Stimulated activated CD8-positive, alpha-beta memory T cell treated with anti-CD3 and anti-CD28 coated beads, Interleukin-12 subunit alpha, Interleukin-12 subunit beta, amount 100 ng/mL, for 24 hours (primary cell): ENCODE data around the gene ZNF22.
"Not testable (repeated sequence)": the region's sequence is repeated elsewhere in the genome, so short reads cannot be mapped to it uniquely, and the experiment has no call there.

Experiments
- DNase-seq: peaks from one replicate; pipeline ENCODE4 v3.0.0-alpha.2; 2020; ENCODE audit errors: extremely low read depth

ZNF22 gene

DNA sequence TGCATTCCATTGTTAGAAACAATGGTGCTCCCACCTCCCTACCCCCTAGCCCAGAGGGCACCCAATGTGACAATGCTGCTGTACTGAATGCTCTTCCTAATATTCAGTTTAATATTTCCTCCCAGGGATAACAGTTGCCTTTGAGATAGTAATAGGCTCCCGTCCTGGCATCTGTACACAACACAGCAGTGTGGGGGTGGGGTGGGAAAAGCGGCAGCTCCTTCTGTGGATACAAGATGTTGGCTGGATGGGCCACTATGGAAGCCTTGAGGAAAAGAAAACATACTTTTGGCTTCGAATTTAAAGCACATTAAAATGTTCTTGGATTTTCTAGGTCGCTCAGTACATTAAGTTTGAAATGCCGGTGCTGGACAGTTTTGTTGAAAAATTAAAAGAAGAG is 9.2 kb upstream of the ZNF22 start:
- no peak for DNase-seq

DNA sequence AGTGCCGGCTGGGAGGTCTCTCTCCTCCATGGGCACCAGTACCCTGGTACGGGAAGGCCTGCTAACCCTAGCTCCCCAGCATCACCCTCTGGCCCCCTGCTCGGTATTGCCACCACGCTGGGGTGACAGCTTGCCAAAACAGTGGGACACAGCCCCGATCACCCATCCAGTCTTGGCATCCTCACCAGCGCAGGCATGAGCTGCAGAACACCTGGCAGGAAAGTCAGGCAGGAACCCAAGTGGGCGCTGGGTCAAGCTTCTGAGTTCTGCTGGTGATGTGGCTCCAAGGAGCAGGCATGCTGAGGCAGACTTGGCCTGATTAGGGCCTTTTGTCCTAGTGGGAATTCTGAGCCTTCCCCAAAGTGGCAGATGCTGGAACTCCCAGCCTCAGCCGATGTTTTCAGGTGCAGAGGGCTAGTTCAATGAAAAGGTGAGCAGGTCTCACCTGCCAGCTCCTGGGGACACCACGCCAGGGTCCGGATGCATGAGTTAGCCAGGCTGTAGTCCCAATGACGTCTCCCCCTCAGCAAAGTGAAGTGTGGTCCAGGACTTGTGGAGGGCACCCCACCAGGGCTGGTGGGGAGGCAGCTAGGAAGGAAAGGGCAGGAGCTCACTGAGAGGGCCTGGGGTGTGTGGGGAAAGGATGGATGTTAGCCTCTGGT is 8.5 kb upstream of the ZNF22 start:
- DNase-seq = no peak

DNA sequence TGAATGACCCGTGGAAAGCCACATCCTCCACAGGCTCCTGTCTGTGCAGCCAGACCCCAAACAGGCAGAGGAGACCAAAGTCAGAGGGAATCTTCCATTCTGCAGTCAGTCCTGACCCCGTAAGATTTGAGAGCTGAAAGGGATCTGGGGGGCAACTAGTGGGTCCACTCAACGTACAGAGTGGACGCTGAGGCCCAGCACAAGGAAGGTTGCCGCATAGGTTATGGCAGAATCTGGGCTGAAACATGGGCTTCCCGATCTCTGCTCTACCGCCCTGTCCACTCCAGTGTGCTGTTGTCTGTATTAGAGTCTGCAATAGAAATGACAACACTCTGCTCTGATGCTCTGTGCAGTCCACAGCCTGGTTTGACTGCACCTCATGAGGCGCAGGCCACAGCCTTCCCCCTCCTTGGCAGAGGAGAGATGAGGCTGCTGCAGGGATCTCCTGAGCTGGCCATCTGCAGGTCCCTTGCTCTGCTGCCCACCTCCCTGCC is 7.9 kb upstream of the ZNF22 start:
- DNase-seq = no peak

DNA sequence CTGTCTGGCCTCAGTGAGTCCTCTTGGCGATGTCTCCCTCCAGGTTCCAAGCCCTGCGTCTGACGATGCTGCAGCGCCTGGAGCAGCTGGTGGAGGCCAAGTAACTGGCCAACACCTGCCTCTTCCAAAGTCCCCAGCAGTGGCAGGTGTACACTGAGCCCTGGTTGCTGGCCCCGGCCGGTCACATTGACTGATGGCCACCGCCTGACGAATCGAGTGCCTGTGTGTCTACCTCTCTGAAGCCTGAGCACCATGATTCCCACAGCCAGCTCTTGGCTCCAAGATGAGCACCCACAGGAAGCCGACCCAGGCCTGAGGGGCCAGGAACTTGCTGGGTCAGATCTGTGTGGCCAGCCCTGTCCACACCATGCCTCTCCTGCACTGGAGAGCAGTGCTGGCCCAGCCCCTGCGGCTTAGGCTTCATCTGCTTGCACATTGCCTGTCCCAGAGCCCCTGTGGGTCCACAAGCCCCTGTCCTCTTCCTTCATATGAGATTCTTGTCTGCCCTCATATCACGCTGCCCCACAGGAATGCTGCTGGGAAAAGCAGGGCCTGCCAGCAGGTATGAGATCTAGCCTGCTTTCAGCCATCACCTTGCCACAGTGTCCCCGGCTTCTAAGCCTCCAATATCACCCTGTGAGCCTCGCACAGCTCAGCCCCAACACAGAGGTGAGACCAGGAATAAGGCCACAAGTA is 7.3 kb upstream of the ZNF22 start:
- no peak for DNase-seq

DNA sequence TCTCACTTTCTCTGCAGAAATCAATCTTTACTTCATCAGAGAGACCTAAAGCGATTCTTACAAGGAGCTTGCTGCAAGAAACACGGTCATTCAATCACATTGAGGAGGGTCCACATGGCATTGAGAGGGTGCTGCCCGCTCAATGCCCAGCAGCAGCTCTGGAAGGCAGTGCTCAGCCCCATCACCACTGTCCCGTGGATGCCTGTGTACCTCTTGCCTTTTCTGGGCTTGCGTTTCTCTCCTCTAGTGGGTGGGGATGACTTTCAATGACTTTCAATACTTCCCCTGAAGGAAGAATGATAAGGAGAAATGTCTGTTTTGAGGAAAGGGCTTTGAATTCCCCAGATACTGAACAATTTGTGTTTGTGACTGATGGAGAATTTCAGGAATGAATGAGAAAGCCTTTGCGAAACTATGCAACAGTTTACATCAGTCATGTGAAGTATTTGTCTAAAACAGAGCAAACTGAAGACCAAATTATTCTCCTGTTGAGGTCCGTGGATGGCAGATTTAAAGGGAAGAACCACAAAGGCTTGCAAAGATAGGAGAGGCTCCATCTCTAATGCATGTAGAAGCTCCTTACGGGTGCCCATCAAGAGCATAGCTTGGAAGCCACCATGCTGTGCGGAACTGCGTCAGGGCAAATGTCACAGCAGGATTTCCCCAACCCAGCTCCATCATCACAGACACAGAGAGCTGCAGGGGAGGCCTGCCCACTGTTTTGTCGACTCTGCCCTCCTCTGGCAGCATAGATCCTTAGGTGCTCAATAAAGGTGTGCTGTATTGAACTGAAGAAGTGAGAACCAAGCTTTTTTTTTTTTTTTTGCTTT is 6.6 kb upstream of the ZNF22 start:
- DNase-seq = no peak

DNA sequence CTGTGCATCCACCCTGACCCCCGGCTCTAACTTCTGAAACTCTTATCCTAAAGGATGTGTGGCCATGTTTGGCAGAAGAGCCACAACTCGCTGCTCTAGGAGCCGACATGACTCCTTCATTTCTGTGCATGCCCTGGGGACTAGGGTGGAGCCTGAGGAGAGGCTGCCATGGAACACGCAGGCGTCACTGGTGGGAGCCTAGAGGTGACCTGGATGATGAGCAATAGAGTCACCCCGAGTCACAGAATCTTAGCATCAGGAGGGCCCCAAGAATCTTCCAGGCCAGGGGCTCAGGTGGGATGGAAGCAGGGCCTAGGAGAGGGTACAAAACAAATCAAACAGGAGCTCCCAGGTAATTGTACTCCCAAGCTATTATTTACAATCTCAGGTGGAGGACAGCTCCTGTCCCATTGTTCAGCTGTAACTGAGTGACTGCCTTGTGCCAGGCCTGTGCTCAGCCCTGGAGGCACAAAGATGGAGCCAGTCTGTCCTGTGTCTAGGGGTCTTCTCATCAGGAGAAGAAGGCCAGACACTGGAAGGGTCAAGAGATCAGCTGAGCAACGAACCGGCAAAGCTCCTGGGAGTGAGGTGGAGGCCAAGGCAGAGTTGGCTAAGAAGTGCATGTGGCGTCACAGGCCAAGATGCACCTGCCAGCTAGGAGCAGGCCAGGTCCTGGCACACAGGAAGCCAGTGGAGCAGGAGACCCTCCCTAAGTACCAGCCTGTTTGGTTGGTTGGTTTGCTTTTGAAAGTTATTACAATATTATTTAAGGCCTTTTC is 5.8 kb upstream of the ZNF22 start:
- DNase-seq = no peak

DNA sequence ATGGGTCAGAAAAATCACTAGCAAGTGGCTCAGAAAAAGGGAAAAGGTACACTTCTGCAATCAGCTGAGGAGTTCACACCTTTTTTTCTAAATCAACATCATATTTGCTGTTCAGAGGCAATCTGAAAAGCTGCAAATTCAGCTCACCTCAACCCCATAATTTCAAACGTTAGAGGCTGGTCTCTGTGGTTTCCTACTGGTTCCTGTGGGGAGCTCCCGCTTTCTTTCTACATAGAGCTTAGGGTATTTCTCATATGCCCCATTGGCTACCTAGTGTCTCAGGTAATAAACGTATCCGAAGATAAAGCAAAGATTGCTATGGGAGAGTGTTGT is 5.2 kb upstream of the ZNF22 start:
- no peak for DNase-seq

DNA sequence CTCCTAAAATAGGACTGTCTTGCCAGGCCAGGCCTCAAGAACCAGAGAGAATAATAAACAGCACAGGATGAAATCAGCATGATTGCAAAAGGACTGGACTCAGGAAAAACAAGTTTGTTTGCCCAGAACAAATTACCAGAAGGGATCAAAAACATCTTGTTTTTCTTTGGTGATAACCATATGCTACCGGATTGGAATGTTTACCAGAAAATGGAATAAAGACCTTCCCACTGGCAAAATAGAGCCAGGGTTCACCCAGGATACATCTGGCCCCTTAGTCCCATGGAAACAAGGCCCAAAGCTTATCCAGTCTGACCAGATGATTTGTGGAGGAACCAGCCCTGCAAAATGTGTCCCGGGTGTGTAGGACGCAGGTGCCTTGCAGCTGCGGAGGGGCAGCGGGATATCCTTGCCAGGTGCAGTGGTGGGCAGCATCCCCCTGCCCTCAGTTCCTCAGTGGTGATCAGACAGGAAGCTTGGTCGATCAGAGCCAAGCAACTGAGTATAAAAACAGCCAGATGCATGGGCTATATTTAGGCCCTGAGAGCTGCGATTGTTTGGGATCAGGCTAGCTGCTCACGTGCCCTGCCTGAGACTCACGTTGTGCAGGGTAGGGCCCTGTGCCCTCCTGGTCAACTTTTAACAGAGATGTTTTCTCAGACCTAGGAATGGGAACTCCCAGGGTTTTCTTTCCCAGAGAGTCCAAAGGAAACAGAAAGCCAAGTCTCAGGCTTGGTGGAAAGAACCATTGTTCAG is 4.6 kb upstream of the ZNF22 start:
- no peak for DNase-seq

DNA sequence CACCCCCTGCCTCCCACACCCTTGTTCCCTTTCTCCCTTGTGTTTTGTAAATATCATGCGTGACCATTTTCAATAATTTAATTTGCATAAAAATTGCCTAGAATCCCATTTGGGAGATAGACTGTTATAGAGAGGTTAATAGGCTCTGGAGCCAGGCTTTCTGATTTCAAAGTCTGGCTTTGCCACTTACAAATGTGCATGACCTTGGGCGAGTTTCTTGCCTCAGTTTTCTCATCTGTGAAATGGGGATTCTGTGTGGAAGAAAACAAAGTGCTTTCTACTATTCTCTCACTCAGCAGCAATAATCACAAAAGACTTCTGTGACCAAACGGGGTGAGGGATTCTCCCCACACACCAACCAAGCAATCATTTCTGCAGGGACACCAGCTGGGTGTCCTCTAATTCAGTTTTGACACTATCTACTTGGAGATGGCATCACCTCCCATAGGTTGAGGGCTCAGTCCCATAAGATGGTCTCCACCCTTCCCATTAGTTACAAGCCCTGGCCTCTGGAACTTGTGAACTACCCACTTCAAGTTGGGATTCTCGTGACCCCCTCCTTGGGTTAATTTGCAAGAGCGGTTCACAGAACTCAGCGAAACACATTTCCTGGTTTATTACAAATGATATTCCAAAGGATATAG is 3.5 kb upstream of the ZNF22 start:
- DNase-seq = no peak

DNA sequence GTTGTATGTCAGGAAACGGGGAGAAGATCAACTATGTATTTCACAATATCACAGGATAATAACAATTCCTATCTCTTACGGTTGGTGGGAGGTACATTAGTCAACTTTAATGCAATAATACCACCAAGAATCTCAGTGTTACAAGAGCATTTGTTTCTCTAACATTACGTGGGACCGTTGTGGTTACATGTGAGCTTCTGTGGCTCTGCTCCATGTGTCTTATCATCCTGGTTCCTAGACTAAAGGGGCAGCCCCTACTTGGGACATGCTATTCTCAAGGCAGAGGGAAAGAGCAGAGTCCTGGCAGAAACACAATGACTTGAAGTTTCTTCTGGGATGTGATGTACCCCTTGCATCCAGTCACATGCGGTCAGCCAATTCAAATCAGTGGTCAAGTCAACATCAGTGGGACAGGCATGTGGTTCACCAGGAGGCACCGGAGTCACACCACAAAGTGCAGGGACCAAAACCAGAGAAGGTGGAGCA is 2.5 kb upstream of the ZNF22 start:
- DNase-seq = no peak

DNA sequence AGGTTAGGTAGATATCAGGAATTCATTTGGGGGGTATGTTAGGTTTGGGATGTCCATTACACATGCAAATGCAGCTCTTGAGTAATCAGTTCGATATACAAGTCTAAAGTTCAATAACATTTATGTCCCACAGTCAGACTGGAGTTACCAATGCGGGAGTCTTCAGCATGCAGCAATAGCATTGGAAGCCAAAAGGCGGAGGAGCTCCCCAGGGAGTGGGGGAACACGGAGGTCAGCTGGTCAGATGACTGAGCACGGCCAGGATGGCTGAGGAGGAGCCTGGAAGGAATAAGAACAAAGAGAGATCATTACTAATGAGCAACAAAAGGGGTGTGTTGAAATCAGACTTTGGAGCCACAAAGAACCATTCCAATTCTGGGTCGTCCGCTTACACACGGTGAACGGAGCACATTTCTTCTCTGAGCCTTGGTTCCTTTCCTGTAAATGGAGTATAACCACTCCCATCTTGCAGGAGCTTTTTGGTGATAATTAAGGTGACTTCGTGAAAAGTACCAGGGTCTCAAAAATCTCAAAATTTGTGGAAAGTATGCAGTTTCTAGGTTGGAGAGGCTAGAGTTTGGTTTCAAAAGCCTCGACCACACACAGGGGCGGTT is 478 bp upstream of the ZNF22 start:
- DNase-seq = no peak

DNA sequence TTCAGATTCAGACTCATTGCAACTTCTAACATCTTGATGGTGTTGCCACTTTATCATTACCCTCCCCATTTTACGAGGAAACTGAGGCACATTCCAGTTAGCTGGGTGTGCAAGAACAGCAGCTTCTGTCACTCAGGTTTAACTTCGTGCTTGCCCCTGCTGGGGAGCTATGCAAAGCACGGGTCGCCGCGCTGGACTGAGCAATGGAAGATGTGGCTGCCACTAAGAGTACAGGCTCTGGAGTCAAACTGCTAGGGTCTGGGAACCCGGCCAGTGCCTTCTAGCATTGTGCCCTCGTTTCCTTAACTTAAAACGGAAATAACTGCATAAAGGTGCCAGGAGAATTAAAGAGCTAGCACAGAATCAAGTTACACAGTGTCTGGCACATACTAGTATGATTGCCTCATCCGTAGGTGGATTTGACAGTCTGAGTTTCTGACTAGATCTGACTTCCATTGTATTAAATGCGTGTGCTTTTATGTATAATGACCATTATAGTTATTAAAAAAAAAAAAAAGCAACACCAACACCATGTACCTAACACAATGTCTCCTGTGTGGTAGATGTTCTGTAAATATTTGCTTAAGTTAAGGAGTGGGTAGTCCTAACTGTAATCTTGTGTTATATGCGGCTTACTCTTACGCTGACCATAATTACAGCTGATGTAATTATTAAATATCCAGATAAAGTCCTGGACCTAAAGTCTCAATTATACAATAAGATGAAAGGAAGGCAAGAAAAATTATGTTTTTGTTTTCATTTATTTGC is 842 bp downstream of the ZNF22 start:
- no peak for DNase-seq

DNA sequence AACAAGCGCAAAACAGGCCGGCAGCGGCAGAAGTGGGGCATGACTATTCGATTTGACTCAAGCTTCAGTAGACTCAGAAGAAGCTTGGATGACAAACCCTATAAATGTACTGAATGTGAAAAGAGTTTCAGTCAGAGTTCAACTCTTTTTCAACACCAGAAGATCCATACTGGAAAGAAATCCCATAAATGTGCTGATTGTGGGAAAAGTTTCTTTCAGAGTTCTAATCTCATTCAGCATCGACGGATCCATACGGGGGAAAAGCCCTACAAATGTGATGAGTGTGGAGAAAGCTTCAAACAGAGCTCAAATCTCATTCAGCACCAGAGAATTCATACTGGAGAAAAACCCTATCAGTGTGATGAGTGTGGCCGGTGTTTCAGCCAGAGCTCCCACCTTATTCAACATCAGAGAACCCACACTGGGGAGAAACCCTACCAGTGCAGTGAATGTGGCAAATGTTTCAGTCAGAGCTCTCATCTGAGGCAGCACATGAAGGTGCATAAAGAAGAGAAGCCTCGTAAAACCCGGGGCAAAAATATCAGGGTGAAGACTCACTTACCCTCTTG is 2.8 kb downstream of the ZNF22 start:
- DNase-seq = no peak

DNA sequence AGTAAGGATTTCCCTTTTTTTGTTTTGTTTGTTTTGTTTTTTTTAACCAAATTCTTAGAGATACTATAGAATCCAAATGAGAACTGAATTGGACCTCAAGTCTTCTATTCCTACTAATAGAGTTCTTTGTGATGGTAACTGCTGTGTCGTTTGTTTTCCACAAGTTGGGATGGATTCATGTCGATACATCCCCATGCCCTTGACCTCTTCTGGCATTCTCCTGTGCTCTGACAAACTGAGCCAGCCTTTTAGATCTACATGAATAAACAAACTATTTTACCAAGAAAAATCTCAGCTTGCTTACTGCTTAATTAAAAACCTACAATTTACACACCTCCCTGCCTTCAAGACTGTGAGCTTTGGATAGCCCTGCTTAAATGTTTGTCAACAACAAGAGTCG is 3.9 kb downstream of the ZNF22 start:
- no peak for DNase-seq

DNA sequence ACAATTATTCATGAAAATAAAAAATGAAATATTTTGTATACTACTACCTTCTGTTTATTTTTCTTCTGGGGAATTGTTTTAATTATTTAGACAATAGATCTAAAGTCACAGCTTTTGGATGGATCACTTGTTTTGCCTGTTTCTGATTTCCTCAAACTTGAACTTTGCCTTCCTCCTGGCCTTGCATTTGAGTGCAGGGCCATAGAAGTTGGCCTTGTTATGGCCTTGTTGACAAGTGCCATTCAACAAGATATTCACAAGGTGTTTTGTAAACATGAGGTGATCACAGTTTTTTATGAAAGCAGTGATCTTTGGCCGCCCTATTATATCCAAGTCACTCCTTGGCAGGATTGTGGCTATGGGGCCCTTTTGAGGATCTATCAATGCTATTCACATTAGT is 4.6 kb downstream of the ZNF22 start:
- no peak for DNase-seq

DNA sequence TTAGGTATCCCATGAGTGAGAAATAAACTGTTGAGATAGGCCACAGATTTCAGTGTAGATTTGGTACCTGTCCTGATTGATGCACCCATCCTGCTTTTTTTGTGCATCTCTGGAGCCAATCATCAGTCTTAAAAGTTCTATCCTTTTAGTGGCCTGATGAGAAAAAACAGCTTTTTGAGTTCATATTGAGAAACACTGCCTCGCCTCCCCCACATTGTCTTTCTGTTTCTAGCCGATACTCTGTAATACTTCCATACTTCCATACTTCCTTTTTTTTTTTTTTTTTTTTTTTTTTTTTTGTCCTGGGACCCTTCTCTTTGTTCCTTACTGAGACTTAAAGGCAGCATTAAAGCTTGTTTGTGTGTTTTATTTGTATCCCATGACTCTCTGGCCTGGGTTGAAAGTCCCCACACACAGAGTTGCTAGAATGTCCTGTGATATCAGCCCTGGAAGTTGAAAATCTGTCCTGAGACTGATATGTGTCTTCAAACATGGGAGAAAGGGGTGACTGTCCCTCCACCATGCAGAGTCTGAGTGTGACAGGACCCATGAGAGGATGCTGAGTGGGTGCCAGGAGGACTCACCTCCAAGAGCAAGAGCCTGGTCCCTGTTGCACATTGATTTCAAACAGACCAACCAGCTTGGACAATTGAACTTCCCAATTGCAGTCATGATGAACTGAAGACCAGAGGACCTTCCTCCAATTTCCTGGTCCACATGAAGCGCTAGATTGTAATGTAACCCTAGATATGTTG is 5.7 kb downstream of the ZNF22 start:
- no peak for DNase-seq

DNA sequence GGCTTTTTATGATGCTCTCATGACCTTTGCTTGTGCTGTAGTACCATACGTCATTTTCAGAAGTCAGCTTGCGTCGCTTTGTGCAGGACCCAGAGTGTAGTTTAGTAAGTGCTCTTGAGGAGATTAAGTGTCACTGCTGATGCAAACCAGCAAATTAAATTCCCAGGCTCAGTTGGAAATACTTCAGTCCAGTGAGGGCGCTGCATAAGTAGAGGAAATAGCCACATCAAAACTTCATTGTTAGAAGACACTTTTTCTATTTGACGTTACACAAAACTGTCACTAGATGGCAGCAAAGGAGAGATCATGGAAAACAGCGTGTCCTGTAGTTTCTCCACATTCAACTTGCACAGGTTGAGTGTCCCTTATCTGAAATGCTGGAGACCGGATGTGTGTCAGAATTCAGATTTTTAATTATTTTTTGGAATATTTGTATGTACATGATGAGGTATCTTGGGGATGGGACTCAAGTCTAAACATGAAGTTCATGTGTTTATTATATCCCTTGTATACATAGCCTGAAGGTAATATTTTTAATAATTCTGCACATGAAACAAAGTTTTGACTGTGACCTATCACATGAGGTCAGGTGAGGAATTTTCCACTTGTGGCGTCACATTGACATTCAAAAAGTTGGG is 7.9 kb downstream of the ZNF22 start:
- DNase-seq = no peak

DNA sequence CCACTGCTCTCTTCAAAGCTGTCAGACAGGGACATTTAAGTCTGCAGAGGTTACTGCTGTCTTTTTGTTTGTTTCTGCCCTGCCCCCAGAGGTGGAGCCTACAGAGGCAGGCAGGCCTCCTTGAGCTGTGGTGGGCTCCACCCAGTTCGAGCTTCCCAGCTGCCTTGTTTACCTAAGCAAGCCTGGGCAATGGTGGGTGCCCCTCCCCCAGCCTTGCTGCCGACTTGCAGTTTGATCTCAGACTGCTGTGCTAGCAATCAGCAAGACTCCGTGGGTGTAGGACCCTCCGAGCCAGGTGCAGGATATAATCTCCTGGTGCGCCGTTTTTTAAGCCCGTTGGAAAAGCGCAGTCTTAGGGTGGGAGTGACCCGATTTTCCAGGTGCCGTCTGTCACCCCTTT is 13.8 kb downstream of the ZNF22 start:
- not testable (repeated sequence) for DNase-seq
